ENCODE data around the gene C10orf95.

Gene C10orf95

DNA sequence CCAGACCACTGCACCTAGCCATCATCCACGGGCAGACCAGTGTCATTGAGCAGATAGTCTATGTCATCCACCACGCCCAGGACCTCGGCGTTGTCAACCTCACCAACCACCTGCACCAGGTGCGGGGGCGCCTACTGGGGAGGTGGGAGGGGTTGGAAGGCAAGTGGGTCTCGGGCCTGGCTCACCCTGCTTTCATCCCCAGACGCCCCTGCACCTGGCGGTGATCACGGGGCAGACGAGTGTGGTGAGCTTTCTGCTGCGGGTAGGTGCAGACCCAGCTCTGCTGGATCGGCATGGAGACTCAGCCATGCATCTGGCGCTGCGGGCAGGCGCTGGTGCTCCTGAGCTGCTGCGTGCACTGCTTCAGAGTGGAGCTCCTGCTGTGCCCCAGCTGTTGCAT is 51.3 kb downstream of the C10orf95 start:
- no peak for DNase-seq

Measured in DMS 273 treated with DMSO at 0.1 percent for 48 hours (cell line).